HepG2 (cell line): ENCODE results near the gene PPP2R2C. TPM values are rescaled to one million over a fixed set of nuclear protein-coding genes. Genes with fewer than 3 reads are reported as not detected.

Experiments
- ATAC-seq: fragments of 200-7000 bp; cut with Tn5 transposase; 3 replicates; pipeline ENCODE4 v1.9.1; 2020; ENCODE audit warnings: mild to moderate bottlenecking, moderate library complexity
- BruUV-seq: library from RNA; stranded (reverse); fragments of 400-500 nt; replicated peaks from 2 replicates; lab custom pipeline; 2021; lab: Mats Ljungman, UMichigan
- CTCF ChIA-PET: fragments of 300-600 bp; formaldehyde crosslinking; extraction: SDS; loops from one replicate; lab custom pipeline; 2021; ENCODE audit warnings: low total read pairs, inconsistent platforms, low intra/inter-chr PET ratio; lab: Yijun Ruan, JAX
- POLR2A ChIA-PET: fragments of 350-600 bp; sonication (Branson Sonifier 250); formaldehyde crosslinking; loops from one replicate; lab custom pipeline; 2020; ENCODE audit warnings: antibody characterized with exemption, inconsistent platforms; lab: Yijun Ruan, JAX
- DNase-seq: peaks from one replicate; pipeline ENCODE4 v3.0.0-alpha.2; 2015; ENCODE audit warnings: low spot score
- FAIRE-seq: peaks from 3 replicates; lab custom pipeline; 2011; peaks lifted over from hg19 to GRCh38; lab: Jason Lieb, UNC
- H2AFZ ChIP-seq: one replicate; pipeline ENCODE4 v1.6.1; 2011; ENCODE audit warnings: low read length, inconsistent platforms
- H3K27ac ChIP-seq: fragments of 300-600 bp; 3 replicates; pipeline ENCODE4 v1.8.0; 2011; ENCODE audit warnings: mixed run types, mild to moderate bottlenecking, mixed read lengths, low read length, inconsistent platforms; ENCODE audit not compliant: insufficient read depth; ENCODE audit errors: extremely low read length
- H3K27me3 ChIP-seq, 2 experiments: fragments of 200-600 bp in 1 of 2; 2 replicates in 1 of 2; 3 replicates in 1 of 2; pipeline versions ENCODE4 v1.6.0 to v1.8.0; 2011; ENCODE audit warnings: low read length in 2 of 2, mild to moderate bottlenecking in 2 of 2, moderate library complexity in 2 of 2, inconsistent platforms in 1 of 2; ENCODE audit not compliant: insufficient read depth in 2 of 2, control insufficient read depth in 1 of 2
- H3K36me3 ChIP-seq, 2 experiments: fragments of 200-600 bp in 1 of 2; replicated peaks in 1 of 2; 2 replicates in 1 of 2; 3 replicates in 1 of 2; pipeline versions ENCODE4 v1.5.1 to v1.8.0; 2011; ENCODE audit warnings: low read length in 2 of 2, inconsistent platforms in 1 of 2; ENCODE audit not compliant: insufficient read depth in 2 of 2, control insufficient read depth in 1 of 2
- H3K4me1 ChIP-seq: 2 replicates; pipeline ENCODE4 v1.5.1; 2012; ENCODE audit warnings: low read length, inconsistent platforms; ENCODE audit not compliant: insufficient read depth
- H3K4me2 ChIP-seq: 2 replicates; pipeline ENCODE4 v1.6.0; 2011; ENCODE audit warnings: low read depth, low read length, inconsistent platforms
- H3K4me3 ChIP-seq, 3 experiments: fragments of 200-600 bp in 1 of 3; sonication (generic), shearing (Covaris generic) in 1 of 3; replicated peaks in 1 of 3; 2 replicates each; pipeline ENCODE4 v1.5.1; 2011 to 2016; ENCODE audit warnings: low read length in 3 of 3, inconsistent platforms in 2 of 3, low read depth in 2 of 3, mild to moderate bottlenecking in 2 of 3, control low read depth in 1 of 3, mixed read lengths in 1 of 3; ENCODE audit not compliant: insufficient read depth in 1 of 3
- H3K79me2 ChIP-seq: one replicate; pipeline ENCODE4 v1.6.1; 2011; ENCODE audit warnings: low read length, inconsistent platforms; ENCODE audit not compliant: insufficient read depth
- H3K9ac ChIP-seq: 2 replicates; pipeline ENCODE4 v1.6.0; 2011; ENCODE audit warnings: mild to moderate bottlenecking, low read depth, low read length, inconsistent platforms; ENCODE audit not compliant: insufficient read depth
- H3K9me3 ChIP-seq: 2 replicates; pipeline ENCODE4 v1.5.1; 2012; ENCODE audit warnings: mild to moderate bottlenecking, low read length
- H4K20me1 ChIP-seq: 2 replicates; pipeline ENCODE4 v1.6.0; 2011; ENCODE audit warnings: inconsistent platforms, mild to moderate bottlenecking, low read length, moderate library complexity; ENCODE audit not compliant: insufficient read depth
- ATF3 ChIP-seq: sonication (generic); formaldehyde crosslinking; IDR thresholded peaks from 2 replicates; pipeline ENCODE4 v1.4.0; 2020; ENCODE audit warnings: missing genetic modification reagents
- ATRX ChIP-seq: sonication (generic); formaldehyde crosslinking; IDR thresholded peaks from 2 replicates; pipeline ENCODE4 v1.4.0; 2020; ENCODE audit warnings: missing genetic modification reagents, borderline replicate concordance
- FIP1L1 ChIP-seq: fragments of 200-400 bp; formaldehyde crosslinking; IDR thresholded peaks from 2 replicates; pipeline ENCODE4 v1.6.1; 2018; ENCODE audit warnings: low read depth, mild to moderate bottlenecking, low read length, moderate library complexity, borderline replicate concordance; ENCODE audit not compliant: insufficient read depth
- HDAC1 ChIP-seq: sonication (generic); formaldehyde crosslinking; IDR thresholded peaks from 2 replicates; pipeline ENCODE4 v1.5.1; 2020; ENCODE audit warnings: mild to moderate bottlenecking, missing genetic modification reagents
- KDM4B ChIP-seq: sonication (generic); formaldehyde crosslinking; IDR thresholded peaks from 2 replicates; pipeline ENCODE4 v1.4.0; 2020; ENCODE audit warnings: missing genetic modification reagents
- TAF1 ChIP-seq: sonication (generic); formaldehyde crosslinking; IDR thresholded peaks from 2 replicates; pipeline ENCODE4 v1.4.0; 2020; ENCODE audit warnings: missing genetic modification reagents
- TCF7 ChIP-seq: sonication (generic); IDR thresholded peaks from 2 replicates; pipeline ENCODE4 v1.6.1; 2016; ENCODE audit warnings: antibody characterized with exemption, low read depth
- ZBTB40 ChIP-seq, 2 experiments: fragments of 450-650 bp in 1 of 2; sonication (generic) in 1 of 2; formaldehyde crosslinking in 1 of 2; IDR thresholded peaks; 2 replicates each; pipeline versions ENCODE4 v1.6.1 to v1.8.0; 2016 to 2022; ENCODE audit warnings: antibody characterized with exemption in 1 of 2, mild to moderate bottlenecking in 1 of 2, missing genetic modification reagents in 1 of 2
- ZNF232 ChIP-seq: sonication (generic); formaldehyde crosslinking; IDR thresholded peaks from 2 replicates; pipeline ENCODE4 v1.4.0; 2020; ENCODE audit warnings: missing genetic modification reagents, borderline replicate concordance
- ZNF263 ChIP-seq: sonication (generic); formaldehyde crosslinking; IDR thresholded peaks from 2 replicates; pipeline ENCODE4 v1.4.0; 2020; ENCODE audit warnings: missing genetic modification reagents
- ZNF441 ChIP-seq: sonication (generic); formaldehyde crosslinking; IDR thresholded peaks from 2 replicates; pipeline ENCODE4 v1.7.0; 2021; ENCODE audit warnings: missing genetic modification reagents, borderline replicate concordance
- ZNF546 ChIP-seq: sonication (generic); formaldehyde crosslinking; conservative IDR thresholded peaks from 2 replicates; pipeline ENCODE4 v1.8.1; 2023; ENCODE audit warnings: mild to moderate bottlenecking, missing genetic modification reagents
- ZNF614 ChIP-seq: IDR thresholded peaks from 2 replicates; pipeline ENCODE4 v1.6.1; 2018; ENCODE audit warnings: missing biosample characterization, missing genetic modification reagents, inconsistent platforms, borderline replicate concordance
- ZNF747 ChIP-seq: sonication (generic); formaldehyde crosslinking; IDR thresholded peaks from 2 replicates; pipeline ENCODE4 v1.8.1; 2023; ENCODE audit warnings: missing genetic modification reagents, mild to moderate bottlenecking, borderline replicate concordance
- ZNF850 ChIP-seq: sonication (generic); formaldehyde crosslinking; conservative IDR thresholded peaks from 2 replicates; pipeline ENCODE4 v1.9.0; 2021; ENCODE audit warnings: mild to moderate bottlenecking, missing genetic modification reagents
- WGBS: methylation state at CpG from one replicate; pipeline ENCODE4 v1.1.6; 2017; ENCODE audit warnings: low lambda C conversion rate; 5-methylcytosine and 5-hydroxymethylcytosine counted together
- in situ Hi-C: cut with HindIII; loops from 2 replicates; pipeline ENCODE4 v1.10.0; 2017; ENCODE audit warnings: low pct_unique_long_range_greater_than_20kb; ENCODE audit not compliant: extremely low pct_ligation_motif_present
- intact Hi-C: fragments of 100-400 bp; cut with micrococcal nuclease; formaldehyde crosslinking; loops from one replicate; pipeline ENCODE4 v1.10.0; 2022; ENCODE audit not compliant: unreplicated experiment
- polyA plus RNA-seq, 8 experiments: library from polyadenylated mRNA; depleted of rRNA in 3 of 8; stranded (reverse) in 7 of 8; unstranded in 1 of 8; fragments of >200 nt; fragmentation: Illumina TruSeq in 4 of 8; extraction: Trizol in 4 of 8; gene quantifications; 2 replicates each; pipeline versions ENCODE4 v1.2.1 to v1.2.3, GENCODE V29; 2011 to 2016; ENCODE audit warnings: low read depth in 4 of 8, missing spikeins in 1 of 8, mixed read lengths in 1 of 8; ENCODE audit not compliant: insufficient read depth in 1 of 8
- total RNA-seq, 5 experiments: library from RNA; depleted of rRNA; stranded (reverse); fragments of >200 nt; fragmentation: Illumina TruSeq; extraction: Trizol; gene quantifications; 2 replicates each; pipeline ENCODE4 v1.2.3, GENCODE V29; 2016; ENCODE audit warnings: low read depth in 1 of 5

The PPP2R2C gene
- total and polyA plus RNA-seq, 2 of the 13 experiments (the other 11 are each of a cell fraction or from before 2014, with no cell fraction given): 0.60 to 8.6 TPM

- Histone ChIP-seq H3K36me3 (peaks cover 3% of the 10 kb centered on the region in 2 experiments; a peak in 1 of 5 replicates), H3K4me2 (peak overlapping the region; percentile 75), H3K9me3 (no peaks in the 10 kb centered on the region), H3K27ac (peak overlapping the region; percentile 71), H3K9ac (peak overlapping the region; percentile 63), H3K79me2 (peaks cover 65% of the 10 kb centered on the region), H2AFZ (no peak overlapping the region), H3K4me1 (peaks cover 89% of the 10 kb centered on the region), H3K4me3 (peak overlapping the region; percentile 14 to 48 (median 16); a peak in 4 of 6 replicates), H3K27me3 (no peaks in the 10 kb centered on the region), H4K20me1 (no peaks in the 10 kb centered on the region)
- ChIA-PET POLR2A (interaction anchor here (1.2 to 5.0 kb wide), 2 partner anchors 35 to 50 kb away, joined by 3 to 41 read pairs; no protein-coding TSS in a partner anchor), CTCF (no interaction called here)
- in situ Hi-C loops: no loop called here
- WGBS: 51% methylated on average over 8 of the region's 15 CpGs
- peak; percentile 70 for DNase-seq
- intact Hi-C loops: no loop called here
- no peak; the same call in 2 of the 3 replicates for ATAC-seq
- peak; percentile 12 for FAIRE-seq
- BruUV-seq: no TSS peak
- no peak for TF ChIP-seq ZNF232 (CRISPR knock-in tag)
- no peak for TF ChIP-seq TAF1 (CRISPR knock-in tag)
- TF ChIP-seq ATF3: no peak; the same call in 1 of the 2 replicates
- no peak for TF ChIP-seq ATRX (CRISPR knock-in tag)
- no peak for TF ChIP-seq ZNF441 (CRISPR knock-in tag)
- TF ChIP-seq HDAC1 (CRISPR knock-in tag): no peak
- TF ChIP-seq ZBTB40 (IDR thresholded peaks at IDR 0.05): no peak
- no peak for TF ChIP-seq ZBTB40 (CRISPR knock-in tag; IDR thresholded peaks at IDR 0.05)
- no peak for TF ChIP-seq KDM4B (CRISPR knock-in tag)
- no peak for TF ChIP-seq ZNF263 (CRISPR knock-in tag)
- TF ChIP-seq ZNF850 (CRISPR knock-in tag): no peak
- no peak for TF ChIP-seq FIP1L1
- no peak for TF ChIP-seq ZNF546 (CRISPR knock-in tag)
- TF ChIP-seq ZNF747: no peak
- no peak for TF ChIP-seq TCF7
- TF ChIP-seq ZNF614 (CRISPR knock-in tag): 0 out of 2 replicates have a peak, but pooled peaks have one; percentile 26
These were observed 199.4 kb downstream of the PPP2R2C start for GRCh38 chr4:6272863-6273660.
